Gastrocnemius medialis (tissue), 4 donors: ENCODE measurements around the gene ATG12.

Experiments
- CTCF ChIP-seq, 5 experiments: fragments of 450-650 bp in 3 of 5; fragments of 200-600 bp in 2 of 5; sonication (generic) in 2 of 5; IDR thresholded peaks in 4 of 5; conservative IDR thresholded peaks in 1 of 5; 1 replicate in 4 of 5; 2 replicates in 1 of 5; pipeline ENCODE4 v1.5.1; 2016 to 2019; ENCODE audit warnings: antibody characterized with exemption in 5 of 5, mild to moderate bottlenecking in 3 of 5, moderate library complexity in 3 of 5
- POLR2A ChIP-seq, 2 donors: fragments of 450-650 bp; IDR thresholded peaks; one replicate each; pipeline ENCODE4 v1.6.1; 2017; ENCODE audit warnings: antibody characterized with exemption in 2 of 2, mild to moderate bottlenecking in 2 of 2, moderate library complexity in 2 of 2

GRCh38 chr5:115811406-115811805, 30.0 kb downstream of the ATG12 start:
- TF ChIP-seq CTCF (IDR thresholded peaks at IDR 0.05 in 4 of 5, conservative IDR thresholded peaks at IDR 0.05 in 1 of 5) (no peak), POLR2A (IDR thresholded peaks at IDR 0.05) (no peak)
